ENCODE results near the gene EPHA3.

Gene EPHA3

DNA sequence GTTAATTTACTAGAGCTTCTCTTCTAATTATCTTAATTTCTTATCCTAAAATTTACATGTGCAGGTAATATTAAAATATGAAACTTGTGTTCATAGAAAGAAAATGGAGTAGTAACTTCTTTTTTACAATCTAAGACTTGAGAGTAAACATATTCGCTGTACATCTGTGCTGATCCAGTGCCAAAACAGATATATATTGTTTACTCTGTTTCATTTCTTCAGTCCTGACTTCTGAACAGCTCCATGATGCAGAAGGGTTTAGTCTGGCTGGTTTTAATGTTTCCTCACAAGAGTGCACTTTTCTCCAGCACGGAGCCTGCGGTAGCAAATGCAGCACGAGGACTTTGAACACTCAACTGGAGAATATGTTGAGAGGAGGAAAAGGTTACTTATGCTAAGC is 306.8 kb downstream of the EPHA3 start:
- H3K27me3 ChIP-seq (replicated peaks; ENCODE audit: control insufficient read depth, insufficient read depth, low read length): no peaks in the 10 kb centered on the region
- TF ChIP-seq, protein P1, sequence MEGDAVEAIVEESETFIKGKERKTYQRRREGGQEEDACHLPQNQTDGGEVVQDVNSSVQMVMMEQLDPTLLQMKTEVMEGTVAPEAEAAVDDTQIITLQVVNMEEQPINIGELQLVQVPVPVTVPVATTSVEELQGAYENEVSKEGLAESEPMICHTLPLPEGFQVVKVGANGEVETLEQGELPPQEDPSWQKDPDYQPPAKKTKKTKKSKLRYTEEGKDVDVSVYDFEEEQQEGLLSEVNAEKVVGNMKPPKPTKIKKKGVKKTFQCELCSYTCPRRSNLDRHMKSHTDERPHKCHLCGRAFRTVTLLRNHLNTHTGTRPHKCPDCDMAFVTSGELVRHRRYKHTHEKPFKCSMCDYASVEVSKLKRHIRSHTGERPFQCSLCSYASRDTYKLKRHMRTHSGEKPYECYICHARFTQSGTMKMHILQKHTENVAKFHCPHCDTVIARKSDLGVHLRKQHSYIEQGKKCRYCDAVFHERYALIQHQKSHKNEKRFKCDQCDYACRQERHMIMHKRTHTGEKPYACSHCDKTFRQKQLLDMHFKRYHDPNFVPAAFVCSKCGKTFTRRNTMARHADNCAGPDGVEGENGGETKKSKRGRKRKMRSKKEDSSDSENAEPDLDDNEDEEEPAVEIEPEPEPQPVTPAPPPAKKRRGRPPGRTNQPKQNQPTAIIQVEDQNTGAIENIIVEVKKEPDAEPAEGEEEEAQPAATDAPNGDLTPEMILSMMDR (IDR thresholded peaks at IDR 0.05; ENCODE audit: insufficient read depth, low read length, poor library complexity, severe bottlenecking): no peak
- H3K4me3 ChIP-seq (replicated peaks; ENCODE audit: low read depth, low read length): no peak overlapping the region
- no peaks in the 10 kb centered on the region for H3K36me3 ChIP-seq (ENCODE audit: control insufficient read depth, insufficient read depth, low read length)
- DNase-seq (ENCODE audit: extremely low read depth, insufficient read length): no peak

DNA sequence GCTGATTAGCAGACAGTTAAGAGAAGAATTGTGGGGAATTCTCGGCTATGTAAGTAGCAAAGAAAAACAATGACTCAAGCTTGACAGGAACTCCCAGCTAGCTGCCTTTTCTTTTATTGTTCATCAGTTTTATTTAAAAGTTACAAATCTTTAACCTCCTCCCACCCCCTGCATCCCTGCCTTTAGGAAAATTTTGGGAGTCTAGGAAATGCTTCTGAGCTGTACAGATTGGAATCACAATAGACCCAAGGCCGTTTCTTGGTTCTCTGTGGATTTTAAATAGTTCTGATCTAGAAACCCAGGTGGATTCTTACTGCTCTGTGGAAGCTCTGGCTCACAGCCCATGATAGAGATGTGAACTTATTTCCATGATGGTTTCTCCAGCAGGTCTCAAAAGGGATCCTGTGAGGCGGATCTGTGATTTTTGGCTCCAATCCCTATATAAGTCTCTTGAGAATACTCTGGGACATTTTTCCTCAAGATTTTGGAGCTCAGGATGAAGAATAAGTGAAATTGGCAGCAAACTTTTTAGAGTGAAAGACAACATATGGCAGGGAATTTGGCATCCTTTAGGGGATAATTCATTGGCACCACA is 312.3 kb downstream of the EPHA3 start:
- H3K36me3 ChIP-seq (ENCODE audit: control insufficient read depth, insufficient read depth, low read length): no peaks in the 10 kb centered on the region
- DNase-seq (ENCODE audit: extremely low read depth, insufficient read length): no peak
- no peaks in the 10 kb centered on the region for H3K27me3 ChIP-seq (replicated peaks; ENCODE audit: control insufficient read depth, insufficient read depth, low read length)
- TF ChIP-seq, protein P1 (IDR thresholded peaks at IDR 0.05; ENCODE audit: insufficient read depth, low read length, poor library complexity, severe bottlenecking): no peak
- H3K4me3 ChIP-seq (replicated peaks; ENCODE audit: low read depth, low read length): no peak overlapping the region

DNA sequence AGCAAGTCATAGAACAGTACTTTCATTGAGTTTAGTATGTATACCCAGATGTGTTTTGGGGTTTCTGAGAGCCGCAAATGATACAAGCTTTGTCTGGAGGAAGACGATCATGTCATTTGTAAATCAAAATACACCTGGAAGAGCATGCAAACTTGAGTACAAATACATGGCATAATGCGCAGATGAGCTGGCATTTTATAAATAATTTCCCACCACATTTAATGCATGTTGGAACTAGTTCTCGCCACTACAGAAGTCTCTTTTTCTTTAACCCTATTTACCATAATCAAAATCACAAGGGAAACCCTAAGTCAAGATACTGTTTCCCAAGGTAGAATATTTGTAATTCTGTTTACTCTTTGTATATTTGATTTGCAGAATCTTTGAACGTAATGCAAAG is 318.6 kb downstream of the EPHA3 start:
- no peak for DNase-seq (ENCODE audit: extremely low read depth, insufficient read length)
- H3K27me3 ChIP-seq (replicated peaks; ENCODE audit: control insufficient read depth, insufficient read depth, low read length): no peaks in the 10 kb centered on the region
- TF ChIP-seq, protein P1 (IDR thresholded peaks at IDR 0.05; ENCODE audit: insufficient read depth, low read length, poor library complexity, severe bottlenecking): no peak
- H3K4me3 ChIP-seq (replicated peaks; ENCODE audit: low read depth, low read length): no peak overlapping the region
- no peaks in the 10 kb centered on the region for H3K36me3 ChIP-seq (ENCODE audit: control insufficient read depth, insufficient read depth, low read length)

DNA sequence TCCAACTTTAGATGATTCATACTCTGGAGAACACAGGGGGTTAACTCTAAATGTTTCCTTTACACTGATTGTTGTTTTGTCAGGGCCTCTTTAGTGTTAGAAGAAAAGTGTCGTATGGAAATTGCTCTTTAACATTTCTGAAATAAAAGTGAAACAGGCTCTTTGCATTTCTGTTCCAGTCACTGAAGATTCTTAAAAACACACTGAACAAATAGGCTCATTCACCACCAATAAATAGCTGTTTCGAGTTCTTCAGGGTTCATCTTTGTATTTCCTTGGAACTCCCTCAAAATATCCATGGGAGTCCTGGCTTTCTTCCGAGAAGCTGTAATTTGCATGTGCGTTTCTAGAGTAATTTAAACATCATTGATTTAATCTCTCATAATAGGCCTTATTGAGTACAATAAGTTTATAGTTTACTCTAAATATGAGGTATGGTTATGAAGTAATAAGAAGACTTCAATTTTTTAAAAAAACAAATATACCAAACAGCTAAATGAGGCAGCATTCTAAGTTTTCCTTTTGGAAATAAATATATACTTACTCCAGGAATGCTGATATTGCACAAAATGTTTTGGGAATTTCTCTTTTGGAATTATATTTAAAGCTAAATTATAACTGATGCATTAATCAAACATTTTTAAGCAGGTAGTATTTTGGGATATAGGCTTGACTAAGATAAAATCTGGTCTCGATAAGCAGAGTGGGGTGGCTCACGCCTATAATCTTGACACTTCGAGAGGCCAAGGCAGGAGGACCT is 327.4 kb downstream of the EPHA3 start:
- no peak for DNase-seq (ENCODE audit: extremely low read depth, insufficient read length)
- Histone ChIP-seq H3K27me3 (replicated peaks; ENCODE audit: control insufficient read depth, insufficient read depth, low read length) (no peaks in the 10 kb centered on the region), H3K4me3 (replicated peaks; ENCODE audit: low read depth, low read length) (no peak overlapping the region), H3K36me3 (ENCODE audit: control insufficient read depth, insufficient read depth, low read length) (no peaks in the 10 kb centered on the region)
- TF ChIP-seq, protein P1 (IDR thresholded peaks at IDR 0.05; ENCODE audit: insufficient read depth, low read length, poor library complexity, severe bottlenecking): no peak

DNA sequence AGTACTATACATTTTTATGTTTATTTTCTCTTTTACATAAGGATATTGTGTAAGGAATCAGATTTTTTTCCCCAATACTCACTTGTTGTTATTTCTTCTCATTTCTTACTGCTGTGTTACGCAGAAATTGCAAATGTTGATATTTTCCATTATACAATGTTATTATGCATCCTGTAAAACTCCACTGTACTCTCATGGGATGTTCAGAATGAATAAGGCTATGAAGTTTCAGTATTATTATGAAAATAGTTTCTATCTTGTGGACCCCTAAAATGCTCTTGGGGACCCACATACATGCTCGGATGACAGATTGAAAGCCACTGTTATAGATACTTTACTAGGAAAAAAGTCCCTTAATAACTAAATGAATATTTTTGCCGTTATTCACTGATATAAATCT is 329.4 kb downstream of the EPHA3 start:
- no peak for DNase-seq (ENCODE audit: extremely low read depth, insufficient read length)
- Histone ChIP-seq H3K36me3 (ENCODE audit: control insufficient read depth, insufficient read depth, low read length) (no peaks in the 10 kb centered on the region), H3K4me3 (replicated peaks; ENCODE audit: low read depth, low read length) (no peak overlapping the region), H3K27me3 (replicated peaks; ENCODE audit: control insufficient read depth, insufficient read depth, low read length) (no peaks in the 10 kb centered on the region)
- TF ChIP-seq, protein P1 (IDR thresholded peaks at IDR 0.05; ENCODE audit: insufficient read depth, low read length, poor library complexity, severe bottlenecking): no peak
